HL-60 (cell line): ENCODE measurements around the gene ABL1.

ENCODE experiments used
- DNase-seq, 2 experiments: peaks; one replicate each; pipeline ENCODE4 v3.0.0-alpha.2; 2010 to 2020; ENCODE audit warnings: low read depth in 1 of 2, low spot score in 1 of 2
- H3K27ac ChIP-seq: fragments of 250-450 bp; sonication (Bioruptor Pico); replicated peaks from 2 replicates; pipeline ENCODE4 v1.5.1; 2020; ENCODE audit warnings: mild to moderate bottlenecking, moderate library complexity
- H3K27me3 ChIP-seq: fragments of 250-450 bp; sonication (Bioruptor Pico); 2 replicates; pipeline ENCODE4 v1.5.1; 2021; ENCODE audit warnings: mild to moderate bottlenecking, moderate library complexity; ENCODE audit not compliant: insufficient read depth, poor library complexity, severe bottlenecking
- H3K4me3 ChIP-seq: replicated peaks from 2 replicates; pipeline ENCODE4 v1.5.1; 2011; ENCODE audit warnings: mild to moderate bottlenecking, control low read depth, low read length; ENCODE audit not compliant: insufficient read depth
- GABPA ChIP-seq: IDR thresholded peaks from 2 replicates; pipeline ENCODE4 v1.6.1; 2012; ENCODE audit warnings: low read depth
- POLR2AphosphoS5 ChIP-seq: IDR thresholded peaks from 2 replicates; pipeline ENCODE4 v1.6.1; 2012; ENCODE audit warnings: low read depth
- SPI1 ChIP-seq: IDR thresholded peaks from 2 replicates; pipeline ENCODE4 v1.6.1; 2012; ENCODE audit warnings: low read depth, mild to moderate bottlenecking, borderline replicate concordance
- TF ChIP-seq, protein P1 (sequence below): IDR thresholded peaks from one replicate; pipeline ENCODE4 v1.5.1; 2011; ENCODE audit warnings: low read length, control low read depth, inconsistent platforms; ENCODE audit not compliant: insufficient read depth
- TF ChIP-seq, protein P2 (sequence below): IDR thresholded peaks from 2 replicates; pipeline ENCODE4 v1.6.1; 2012; ENCODE audit warnings: low read depth; ENCODE audit not compliant: insufficient replicate concordance

Gene ABL1

DNA sequence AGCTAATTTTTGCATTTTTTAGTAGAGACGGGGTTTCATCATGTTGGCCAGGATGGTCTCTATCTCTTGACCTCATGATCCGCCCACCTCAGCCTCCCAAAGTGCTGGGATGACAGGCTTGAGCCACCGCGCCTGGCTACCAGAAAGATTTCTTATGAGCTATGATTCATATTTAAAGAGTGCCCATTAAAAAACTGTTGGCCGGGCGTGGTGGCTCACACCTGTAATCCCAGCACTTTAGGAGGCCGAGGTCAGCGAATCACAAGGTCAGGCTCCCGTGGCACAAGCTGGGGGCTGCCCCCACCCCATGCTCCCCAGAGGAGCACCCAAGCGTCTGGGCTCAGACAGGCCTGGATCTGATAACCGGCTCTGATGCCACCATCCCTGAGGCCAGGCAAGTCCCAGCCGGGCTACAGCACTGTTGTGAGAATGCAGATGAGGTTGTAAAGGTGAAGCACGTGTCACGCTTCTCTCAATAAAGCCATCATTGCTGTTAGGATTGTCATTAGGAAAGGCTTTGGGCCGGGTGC is 47.7 kb downstream of the ABL1 start:
- no peak overlapping the region for H3K27ac ChIP-seq
- TF ChIP-seq, protein P1, sequence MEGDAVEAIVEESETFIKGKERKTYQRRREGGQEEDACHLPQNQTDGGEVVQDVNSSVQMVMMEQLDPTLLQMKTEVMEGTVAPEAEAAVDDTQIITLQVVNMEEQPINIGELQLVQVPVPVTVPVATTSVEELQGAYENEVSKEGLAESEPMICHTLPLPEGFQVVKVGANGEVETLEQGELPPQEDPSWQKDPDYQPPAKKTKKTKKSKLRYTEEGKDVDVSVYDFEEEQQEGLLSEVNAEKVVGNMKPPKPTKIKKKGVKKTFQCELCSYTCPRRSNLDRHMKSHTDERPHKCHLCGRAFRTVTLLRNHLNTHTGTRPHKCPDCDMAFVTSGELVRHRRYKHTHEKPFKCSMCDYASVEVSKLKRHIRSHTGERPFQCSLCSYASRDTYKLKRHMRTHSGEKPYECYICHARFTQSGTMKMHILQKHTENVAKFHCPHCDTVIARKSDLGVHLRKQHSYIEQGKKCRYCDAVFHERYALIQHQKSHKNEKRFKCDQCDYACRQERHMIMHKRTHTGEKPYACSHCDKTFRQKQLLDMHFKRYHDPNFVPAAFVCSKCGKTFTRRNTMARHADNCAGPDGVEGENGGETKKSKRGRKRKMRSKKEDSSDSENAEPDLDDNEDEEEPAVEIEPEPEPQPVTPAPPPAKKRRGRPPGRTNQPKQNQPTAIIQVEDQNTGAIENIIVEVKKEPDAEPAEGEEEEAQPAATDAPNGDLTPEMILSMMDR = no peak
- TF ChIP-seq POLR2AphosphoS5 = no peak
- TF ChIP-seq, protein P2, sequence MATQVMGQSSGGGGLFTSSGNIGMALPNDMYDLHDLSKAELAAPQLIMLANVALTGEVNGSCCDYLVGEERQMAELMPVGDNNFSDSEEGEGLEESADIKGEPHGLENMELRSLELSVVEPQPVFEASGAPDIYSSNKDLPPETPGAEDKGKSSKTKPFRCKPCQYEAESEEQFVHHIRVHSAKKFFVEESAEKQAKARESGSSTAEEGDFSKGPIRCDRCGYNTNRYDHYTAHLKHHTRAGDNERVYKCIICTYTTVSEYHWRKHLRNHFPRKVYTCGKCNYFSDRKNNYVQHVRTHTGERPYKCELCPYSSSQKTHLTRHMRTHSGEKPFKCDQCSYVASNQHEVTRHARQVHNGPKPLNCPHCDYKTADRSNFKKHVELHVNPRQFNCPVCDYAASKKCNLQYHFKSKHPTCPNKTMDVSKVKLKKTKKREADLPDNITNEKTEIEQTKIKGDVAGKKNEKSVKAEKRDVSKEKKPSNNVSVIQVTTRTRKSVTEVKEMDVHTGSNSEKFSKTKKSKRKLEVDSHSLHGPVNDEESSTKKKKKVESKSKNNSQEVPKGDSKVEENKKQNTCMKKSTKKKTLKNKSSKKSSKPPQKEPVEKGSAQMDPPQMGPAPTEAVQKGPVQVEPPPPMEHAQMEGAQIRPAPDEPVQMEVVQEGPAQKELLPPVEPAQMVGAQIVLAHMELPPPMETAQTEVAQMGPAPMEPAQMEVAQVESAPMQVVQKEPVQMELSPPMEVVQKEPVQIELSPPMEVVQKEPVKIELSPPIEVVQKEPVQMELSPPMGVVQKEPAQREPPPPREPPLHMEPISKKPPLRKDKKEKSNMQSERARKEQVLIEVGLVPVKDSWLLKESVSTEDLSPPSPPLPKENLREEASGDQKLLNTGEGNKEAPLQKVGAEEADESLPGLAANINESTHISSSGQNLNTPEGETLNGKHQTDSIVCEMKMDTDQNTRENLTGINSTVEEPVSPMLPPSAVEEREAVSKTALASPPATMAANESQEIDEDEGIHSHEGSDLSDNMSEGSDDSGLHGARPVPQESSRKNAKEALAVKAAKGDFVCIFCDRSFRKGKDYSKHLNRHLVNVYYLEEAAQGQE = no peak
- no peak for DNase-seq
- no peak overlapping the region for H3K4me3 ChIP-seq
- H3K27me3 ChIP-seq = no peaks in the 10 kb centered on the region

DNA sequence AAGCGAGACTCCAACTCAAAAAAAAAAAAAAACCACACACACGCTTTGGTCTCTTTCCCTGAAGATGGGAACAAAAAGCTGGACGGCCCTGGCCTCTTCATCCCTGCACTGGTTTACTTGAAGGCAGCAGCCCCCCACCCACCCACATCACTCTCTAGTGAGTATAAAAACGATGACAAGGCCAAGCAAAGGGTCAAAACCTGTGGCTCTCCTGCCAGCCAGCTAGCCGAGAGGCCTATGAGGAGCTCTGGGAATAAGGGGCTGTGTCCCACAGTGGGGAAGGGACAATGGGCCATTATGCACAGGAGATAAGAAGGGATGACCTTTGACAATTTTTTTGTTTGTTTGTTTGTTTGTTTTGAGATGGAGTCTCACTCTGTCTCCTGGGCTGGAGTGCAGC is 48.4 kb downstream of the ABL1 start:
- no peak for TF ChIP-seq POLR2AphosphoS5
- TF ChIP-seq GABPA = no peak
- H3K4me3 ChIP-seq = no peak overlapping the region
- no peaks in the 10 kb centered on the region for H3K27me3 ChIP-seq
- no peak for DNase-seq
- H3K27ac ChIP-seq = no peak overlapping the region

DNA sequence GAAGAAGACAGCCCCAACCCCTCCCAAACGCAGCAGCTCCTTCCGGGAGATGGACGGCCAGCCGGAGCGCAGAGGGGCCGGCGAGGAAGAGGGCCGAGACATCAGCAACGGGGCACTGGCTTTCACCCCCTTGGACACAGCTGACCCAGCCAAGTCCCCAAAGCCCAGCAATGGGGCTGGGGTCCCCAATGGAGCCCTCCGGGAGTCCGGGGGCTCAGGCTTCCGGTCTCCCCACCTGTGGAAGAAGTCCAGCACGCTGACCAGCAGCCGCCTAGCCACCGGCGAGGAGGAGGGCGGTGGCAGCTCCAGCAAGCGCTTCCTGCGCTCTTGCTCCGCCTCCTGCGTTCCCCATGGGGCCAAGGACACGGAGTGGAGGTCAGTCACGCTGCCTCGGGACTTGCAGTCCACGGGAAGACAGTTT is 49.1 kb downstream of the ABL1 start:
- Histone ChIP-seq H3K27ac (no peak overlapping the region), H3K27me3 (no peaks in the 10 kb centered on the region), H3K4me3 (no peak overlapping the region)
- no peak for DNase-seq
- TF ChIP-seq, protein P1 = no peak
- TF ChIP-seq POLR2AphosphoS5 = no peak
- TF ChIP-seq, protein P2 = no peak

DNA sequence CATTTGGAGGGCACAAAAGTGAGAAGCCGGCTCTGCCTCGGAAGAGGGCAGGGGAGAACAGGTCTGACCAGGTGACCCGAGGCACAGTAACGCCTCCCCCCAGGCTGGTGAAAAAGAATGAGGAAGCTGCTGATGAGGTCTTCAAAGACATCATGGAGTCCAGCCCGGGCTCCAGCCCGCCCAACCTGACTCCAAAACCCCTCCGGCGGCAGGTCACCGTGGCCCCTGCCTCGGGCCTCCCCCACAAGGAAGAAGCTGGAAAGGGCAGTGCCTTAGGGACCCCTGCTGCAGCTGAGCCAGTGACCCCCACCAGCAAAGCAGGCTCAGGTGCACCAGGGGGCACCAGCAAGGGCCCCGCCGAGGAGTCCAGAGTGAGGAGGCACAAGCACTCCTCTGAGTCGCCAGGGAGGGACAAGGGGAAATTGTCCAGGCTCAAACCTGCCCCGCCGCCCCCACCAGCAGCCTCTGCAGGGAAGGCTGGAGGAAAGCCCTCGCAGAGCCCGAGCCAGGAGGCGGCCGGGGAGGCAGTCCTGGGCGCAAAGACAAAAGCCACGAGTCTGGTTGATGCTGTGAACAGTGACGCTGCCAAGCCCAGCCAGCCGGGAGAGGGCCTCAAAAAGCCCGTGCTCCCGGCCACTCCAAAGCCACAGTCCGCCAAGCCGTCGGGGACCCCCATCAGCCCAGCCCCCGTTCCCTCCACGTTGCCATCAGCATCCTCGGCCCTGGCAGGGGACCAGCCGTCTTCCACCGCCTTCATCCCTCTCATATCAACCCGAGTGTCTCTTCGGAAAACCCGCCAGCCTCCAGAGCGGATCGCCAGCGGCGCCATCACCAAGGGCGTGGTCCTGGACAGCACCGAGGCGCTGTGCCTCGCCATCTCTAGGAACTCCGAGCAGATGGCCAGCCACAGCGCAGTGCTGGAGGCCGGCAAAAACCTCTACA is 49.8 kb downstream of the ABL1 start:
- TF ChIP-seq, protein P1 = no peak
- no peak for TF ChIP-seq SPI1
- no peak for TF ChIP-seq GABPA
- TF ChIP-seq, protein P2 = no peak
- no peak for TF ChIP-seq POLR2AphosphoS5
- H3K27me3 ChIP-seq = no peaks in the 10 kb centered on the region
- no peak overlapping the region for H3K27ac ChIP-seq
- no peak for DNase-seq
- no peak overlapping the region for H3K4me3 ChIP-seq
